ENCODE measurements around the gene PDZD2. TPM values are rescaled to one million over a fixed set of nuclear protein-coding genes. Genes with fewer than 3 reads are reported as not detected.

PDZD2 gene
- total RNA-seq, 1 experiment from 2014 or later = not detected

DNA sequence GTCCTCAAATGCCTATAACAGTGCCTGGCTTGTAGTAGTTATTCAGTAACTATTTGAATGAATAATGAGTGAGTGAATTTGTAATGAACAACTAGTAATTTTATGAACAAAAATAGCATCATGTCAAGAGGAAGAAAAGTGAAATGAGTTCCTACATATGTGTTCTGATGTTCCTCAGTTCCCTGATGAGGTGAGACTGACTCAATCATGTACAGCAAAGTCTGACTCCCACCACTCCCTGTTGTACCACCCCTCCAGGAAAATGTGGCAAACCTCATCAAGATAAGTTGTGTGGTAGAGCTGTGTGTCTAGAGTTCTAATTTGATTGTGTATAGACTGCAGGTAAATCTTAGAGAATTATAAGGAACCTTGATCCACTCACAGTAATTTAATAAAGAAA is 333.6 kb downstream of the PDZD2 start:
- DNase-seq (ENCODE audit: low spot score) = no peak

DNA sequence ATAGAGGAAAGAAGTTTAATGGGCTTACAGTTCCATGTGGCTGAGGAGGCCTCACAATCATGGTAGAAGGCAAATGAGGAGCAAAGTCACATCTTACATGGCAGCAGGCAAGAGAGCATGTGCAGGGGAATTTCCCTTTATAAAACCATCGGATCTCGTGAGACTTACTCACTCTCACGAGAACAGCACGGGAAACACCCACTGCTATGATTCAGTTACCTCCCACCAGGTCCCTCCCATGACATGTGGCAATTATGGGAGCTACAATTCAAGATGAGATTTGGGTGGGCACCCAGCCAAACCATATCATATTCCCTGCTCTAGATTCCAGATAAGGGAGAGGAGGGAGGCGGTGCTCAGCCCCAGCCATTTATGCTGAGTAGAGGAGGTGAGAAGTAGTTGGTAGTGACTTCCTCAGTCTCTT is 336.3 kb downstream of the PDZD2 start:
- DNase-seq (ENCODE audit: low spot score) = peak; percentile 11

DNA sequence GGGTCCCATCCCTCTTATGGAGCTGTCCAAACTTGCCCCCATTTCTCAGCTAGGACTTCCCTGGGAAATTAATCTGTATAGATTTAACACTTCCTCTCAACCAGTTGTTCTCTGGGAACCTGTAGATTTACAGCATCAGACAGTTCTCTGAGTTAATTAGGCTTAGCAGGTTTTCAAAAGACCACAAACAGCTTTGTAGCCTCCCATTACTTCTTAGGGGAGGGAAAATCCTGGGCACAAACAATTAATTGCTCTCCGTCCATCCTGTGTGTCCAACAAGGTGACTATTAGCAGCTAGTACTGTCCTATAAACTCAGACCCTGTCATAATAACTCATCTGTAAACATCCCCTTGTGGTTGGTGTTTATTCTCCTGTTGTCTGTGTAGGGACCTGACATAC is 337.2 kb downstream of the PDZD2 start:
- DNase-seq (ENCODE audit: low spot score) = no peak

DNA sequence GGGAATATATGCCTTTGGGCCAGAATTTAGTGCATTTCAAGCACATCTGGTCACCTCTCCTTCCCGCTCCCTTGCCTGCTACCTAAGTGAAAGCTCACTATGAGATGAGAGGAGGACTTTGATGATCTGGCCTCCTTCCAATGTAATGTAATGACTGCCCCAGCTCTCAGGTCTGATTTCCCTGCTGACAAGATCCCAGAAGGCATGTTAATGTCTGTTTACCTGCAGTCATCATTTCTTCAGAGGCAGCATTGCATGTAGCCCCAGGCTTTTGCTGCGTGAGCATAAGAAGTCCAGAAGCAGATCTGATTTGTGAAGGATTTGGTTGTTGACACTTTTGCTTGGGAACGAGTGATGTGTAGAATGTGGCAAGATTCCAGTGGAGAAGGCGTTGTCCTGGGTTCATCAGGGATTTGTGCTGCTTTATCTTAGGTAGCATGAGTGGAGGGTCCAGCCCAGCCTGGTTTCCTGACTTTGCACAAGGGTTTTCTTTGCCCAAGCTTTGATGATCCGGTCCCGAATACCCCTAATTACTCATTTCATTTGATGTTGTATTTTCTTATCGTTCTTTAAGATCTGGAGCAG is 342.5 kb downstream of the PDZD2 start:
- no peak for DNase-seq (ENCODE audit: low spot score)

DNA sequence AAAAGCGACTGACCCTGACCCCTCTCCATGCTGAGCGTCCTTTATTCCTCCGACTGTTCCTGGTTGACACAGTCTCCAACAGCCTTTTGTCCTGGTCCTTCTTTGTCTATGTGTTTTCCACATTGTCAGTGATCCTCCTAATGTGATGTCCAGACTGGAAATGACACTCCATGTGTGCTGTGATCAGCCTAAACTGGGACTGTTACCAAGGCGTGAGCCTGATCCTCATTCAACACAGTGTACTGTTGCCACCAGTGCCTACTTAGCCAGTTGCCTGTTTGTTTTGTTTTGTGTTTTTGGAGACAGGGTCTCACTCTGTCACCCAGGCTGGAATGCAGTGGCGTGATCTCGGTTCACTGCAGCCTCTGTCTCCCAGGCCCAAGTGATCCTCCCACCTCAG is 343.1 kb downstream of the PDZD2 start:
- no peak for DNase-seq (ENCODE audit: low spot score)

DNA sequence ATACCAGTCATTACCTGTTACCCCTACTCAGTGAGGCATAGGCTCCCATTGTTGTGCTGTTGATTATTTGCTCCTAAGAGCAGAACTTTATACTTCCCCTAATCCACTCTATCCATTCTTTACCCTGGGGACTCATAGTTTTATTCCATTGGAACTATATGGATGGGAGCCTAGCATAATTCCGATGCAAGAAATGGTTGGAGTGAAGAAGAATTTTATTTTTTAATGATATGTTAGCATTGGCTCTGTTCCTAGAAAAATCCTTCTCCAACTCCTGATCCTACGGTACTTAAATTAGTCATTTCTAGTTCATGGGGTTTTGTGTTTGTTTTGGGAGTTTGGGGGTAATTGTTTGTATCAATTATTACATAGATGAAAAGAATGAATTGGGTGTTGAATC is 343.7 kb downstream of the PDZD2 start:
- DNase-seq (ENCODE audit: low spot score) = no peak

DNA sequence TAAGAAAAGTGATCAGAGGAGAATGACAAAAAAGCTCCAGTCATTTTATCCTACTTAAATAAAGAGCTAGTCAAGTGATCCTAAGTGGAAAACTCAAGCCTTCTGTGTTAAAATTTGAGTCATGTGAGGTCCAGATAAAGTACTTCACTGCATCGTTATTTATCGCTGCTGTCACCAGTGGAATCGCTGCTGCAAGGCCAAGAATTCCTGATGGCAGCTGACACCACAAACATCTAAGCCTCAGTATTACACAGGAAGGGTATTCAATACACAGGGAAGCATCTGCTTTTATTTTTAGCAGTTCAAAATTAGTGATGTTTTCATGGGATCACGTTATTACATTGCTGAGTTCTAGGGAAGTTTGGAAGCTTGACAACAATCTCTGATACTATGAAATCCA is 344.9 kb downstream of the PDZD2 start:
- DNase-seq (ENCODE audit: low spot score) = no peak

DNA sequence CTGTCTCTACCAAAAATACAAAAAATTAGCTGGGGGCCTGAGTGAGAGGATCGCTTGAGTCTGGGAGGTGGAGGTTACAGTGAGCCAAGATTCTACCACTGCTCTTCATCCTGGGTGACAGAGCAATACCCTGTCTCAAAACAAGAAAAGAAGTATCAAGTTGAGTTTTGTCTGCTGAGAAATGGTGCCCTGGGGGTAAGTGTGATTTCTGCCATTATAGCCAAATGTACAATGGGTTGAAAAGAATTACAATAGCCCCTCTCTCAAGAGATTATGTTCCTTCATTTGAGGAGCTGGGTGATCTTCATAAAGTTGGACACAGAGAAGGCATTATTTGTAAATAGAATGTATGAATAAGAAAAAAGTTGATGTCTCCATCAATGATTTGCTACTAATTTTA is 345.8 kb downstream of the PDZD2 start:
- no peak for DNase-seq (ENCODE audit: low spot score)

DNA sequence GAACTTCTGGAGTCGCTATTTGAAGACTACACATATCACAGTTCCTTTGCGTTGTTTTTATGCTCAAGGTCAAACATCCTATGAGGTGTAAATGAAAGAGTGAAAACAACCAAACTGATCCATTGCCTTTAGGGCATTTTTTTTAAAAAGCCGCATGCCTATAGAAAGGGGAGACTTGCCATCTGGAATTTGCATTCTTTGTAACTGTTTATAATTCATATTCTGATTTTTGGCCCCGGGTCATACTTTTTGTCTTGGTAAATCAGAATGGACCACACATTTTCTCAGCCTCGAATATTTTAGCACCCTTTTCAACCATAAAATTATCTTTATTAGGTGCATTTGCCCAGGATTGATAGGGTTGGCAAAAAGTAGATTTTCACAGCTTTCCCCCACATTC is 347.2 kb downstream of the PDZD2 start:
- no peak for DNase-seq (ENCODE audit: low spot score)

DNA sequence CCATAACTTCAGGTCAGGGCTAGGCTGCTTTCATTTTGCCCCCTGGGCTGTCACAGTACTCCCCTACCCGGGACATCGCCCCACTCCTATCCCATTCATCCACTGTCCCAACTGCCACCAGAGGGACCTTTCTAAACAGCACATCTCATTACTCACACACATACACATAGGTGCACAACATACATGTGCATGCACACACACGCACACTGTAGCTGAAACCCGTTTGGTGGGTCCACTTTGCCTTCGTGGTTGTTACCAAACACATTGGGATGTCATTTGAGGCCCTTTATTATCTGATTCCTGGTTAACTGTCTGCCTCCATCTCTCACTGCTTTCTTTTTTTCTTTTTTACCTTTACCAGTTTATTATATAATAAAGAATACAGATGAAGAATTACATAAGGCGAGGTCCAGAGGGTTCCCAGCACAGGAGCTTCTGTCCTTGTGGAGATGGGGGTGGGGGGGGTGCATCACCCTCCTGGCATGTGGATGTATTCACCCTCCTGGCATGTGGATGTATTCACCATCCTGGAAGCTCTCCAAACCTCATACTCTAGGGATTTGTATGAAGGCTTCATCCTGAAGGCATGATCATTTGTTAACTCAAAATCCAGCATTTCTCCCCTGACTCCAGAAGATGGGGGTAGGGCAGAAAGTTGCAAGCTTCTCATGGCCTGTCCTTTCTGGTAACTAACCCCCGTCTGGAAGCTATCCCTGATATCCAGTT is 349.2 kb downstream of the PDZD2 start:
- no peak for DNase-seq (ENCODE audit: low spot score)

DNA sequence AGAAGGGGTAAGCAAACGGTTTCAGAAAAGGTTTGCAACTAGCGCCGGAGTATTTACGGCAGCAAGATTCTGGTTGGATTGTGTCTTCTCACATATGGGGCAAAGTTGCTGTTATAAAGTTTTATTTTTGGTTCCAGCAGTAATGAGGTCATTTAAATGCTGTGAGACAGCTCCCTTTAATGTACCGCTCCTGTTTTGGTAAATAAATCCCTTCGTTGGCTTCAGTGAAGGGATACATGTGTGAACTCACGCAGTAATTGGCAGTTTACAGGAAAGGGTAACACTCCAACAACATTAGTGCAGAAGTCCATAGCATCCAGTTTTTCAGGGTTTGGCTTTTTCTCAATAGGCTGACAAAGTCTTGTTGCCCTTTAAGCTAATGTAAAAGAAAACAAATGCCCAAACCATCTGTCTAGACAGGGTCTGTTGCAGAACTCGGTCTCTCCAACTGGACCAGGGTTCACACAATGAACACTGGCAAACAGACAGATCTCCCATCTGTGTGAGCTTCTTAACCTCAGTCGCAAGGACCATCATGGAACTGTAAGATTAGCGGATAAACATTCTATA is 351.2 kb downstream of the PDZD2 start:
- DNase-seq (ENCODE audit: low spot score) = no peak

DNA sequence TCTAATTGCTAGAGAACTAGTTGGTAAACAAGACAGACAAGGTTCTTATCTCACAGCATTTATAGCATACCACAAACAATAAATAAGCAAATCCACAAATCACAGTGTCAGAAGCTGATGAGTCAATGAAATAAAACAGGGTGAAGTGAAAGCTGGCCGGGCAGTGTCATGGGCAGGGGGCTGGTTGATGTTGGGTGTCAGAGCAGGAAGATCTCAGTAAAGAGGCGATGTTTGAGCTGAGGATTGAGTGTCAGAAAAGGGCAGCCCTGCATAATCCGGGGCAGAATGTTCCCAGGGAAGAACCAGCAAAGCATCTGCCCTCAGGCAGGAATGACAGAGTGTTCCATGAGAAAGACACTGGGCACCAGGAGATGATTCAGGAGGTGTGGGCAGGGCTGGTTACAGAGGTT is 351.8 kb downstream of the PDZD2 start:
- DNase-seq (ENCODE audit: low spot score) = no peak

DNA sequence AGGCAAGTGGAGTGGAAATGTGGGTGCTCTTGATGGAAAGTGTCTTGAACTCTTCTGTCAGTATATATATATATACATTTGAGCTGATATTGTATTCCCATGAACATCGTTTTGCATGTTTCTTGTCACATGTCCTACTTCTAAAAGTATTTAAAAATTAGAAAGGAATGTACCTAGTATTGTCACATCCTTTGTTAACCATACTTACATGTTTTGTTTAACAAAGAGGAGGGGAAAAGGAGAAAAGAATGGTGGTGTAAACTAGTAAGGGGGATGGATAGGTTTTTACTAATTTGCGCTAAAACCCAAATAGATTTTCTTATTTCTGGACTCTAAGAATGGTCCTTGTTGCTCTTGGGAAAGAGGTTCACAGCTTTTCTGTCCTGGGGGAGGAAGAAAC is 353.4 kb downstream of the PDZD2 start:
- DNase-seq (ENCODE audit: low spot score) = no peak

DNA sequence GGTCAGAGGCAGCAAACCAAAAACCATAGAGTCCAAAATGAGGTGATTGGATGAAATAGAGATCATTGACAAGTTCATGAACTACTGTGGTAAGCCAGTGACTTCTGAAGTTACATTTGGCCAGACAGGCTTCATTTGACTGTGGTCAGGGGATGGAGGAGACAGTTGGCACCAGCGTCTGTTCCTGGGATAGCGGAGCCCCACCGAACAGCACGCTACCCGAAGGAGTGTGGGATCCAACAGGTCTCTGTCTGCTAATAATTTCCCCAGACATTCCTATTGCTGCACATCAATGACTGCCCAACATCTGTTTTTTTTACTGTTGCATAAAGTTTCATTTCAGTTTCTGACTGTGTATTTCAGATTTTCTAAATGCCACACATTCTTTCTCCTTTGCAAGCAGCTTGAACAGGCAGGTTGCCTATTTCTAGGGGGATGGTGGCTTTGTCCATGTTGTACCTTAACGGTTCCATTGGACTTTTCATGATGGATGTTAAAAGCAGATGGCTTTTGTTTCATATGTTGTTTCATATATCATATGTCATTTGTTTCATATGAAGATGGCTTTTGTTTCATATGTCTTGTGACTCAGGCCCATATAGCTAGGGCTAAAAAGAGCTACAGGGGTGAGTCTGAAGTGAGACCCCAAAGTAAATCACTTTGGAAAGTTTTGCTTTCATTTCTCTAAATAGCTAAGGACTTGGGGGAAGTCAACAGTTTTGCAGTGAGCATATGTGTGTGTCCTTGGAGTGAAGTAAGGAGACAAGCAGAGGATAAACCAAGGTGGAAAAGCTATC is 354.4 kb downstream of the PDZD2 start:
- no peak for DNase-seq (ENCODE audit: low spot score)

DNA sequence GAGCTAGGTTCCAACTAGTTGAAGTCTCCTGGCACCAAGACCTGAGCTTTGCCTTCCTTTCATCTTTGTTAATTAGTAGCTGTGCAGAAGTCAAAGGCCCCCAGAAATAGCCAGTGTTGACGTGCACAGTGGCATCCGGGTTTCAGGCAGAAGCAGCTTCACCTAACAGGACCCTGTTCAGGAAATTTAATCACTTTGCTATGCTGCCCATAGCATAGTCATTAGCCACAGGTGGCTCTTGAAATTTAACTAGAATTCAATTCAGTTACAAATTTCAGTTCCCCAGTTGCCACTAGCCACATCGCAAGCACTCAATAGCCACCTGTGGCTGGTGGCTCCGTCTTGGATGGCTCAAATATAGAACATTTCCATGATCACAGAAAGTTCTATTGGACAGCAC is 356.1 kb downstream of the PDZD2 start:
- DNase-seq (ENCODE audit: low spot score) = no peak

DNA sequence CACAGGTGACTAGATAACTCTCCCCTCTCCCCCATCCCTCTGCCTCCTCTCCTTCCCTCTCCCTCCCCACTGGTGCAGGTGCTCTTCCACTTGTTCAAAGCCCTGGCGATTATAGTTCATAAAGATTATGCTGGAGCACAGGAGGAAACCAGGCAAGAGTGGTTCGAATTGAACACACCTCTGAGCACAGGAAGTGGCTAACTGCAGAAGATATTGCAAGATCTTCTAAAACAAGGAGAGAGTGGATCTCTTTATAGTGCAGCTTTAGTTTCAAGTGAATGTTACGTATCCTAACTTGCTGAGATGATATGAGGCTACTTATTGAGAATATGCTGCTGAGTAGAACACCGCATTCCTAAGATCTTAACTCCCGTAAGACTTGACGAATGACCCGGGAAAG is 356.8 kb downstream of the PDZD2 start:
- no peak for DNase-seq (ENCODE audit: low spot score)

DNA sequence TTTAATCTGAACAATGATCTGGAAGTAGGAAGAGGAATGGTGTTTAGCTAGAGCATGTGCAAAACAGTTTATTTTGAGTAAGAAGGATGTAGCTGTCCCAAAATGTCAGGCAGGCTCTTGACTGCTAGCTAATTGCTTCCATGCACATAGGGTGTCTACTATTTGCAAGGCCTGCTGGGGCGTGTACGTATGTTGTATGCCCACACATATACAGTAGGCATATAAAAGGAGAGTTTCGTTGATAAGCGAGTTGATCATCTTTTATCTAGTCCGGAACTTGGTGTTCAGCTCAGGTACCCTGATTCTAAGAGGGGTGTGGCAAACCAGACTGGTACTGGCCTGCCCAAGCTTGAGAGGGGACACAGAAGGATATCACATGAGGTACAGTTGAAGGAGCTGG is 358.0 kb downstream of the PDZD2 start:
- no peak for DNase-seq (ENCODE audit: low spot score)

DNA sequence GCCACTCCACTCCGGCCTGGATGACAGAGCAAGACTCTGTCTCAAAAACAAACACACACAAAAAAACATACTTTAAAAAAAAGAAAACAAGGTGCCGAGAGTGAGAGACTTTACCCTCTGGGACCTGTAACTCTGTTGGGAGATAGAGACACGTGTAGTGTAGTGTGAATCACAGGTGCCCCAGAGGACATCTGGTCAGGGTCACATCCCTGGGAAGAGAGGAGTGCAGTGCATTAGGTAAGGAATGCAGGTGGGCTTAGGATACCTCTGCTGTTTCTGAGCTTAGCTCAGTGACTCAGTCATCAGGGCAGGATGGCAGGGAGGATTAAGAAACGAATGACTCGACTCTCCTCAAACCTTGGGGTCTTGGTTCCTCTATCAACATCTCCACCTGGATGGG is 360.5 kb downstream of the PDZD2 start:
- DNase-seq (ENCODE audit: low spot score) = no peak

DNA sequence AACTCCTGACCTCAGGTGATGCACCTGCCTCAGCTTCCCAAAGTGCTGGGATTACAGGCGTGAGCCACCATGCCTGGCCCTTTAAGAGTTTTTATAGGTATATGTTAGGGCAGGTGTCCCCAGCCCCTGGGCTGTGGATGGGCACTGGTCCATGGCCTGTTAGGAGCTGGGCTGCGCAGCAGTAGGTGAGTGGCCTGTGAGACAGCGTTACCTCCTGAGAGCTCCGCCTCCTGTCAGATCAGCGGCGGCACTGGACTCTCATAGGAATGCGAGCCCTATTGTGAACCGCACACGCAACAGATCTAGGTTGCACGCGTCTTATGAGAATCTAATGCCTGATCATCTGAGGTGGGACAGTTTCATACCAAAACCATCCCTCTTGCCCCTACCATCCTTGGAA is 361.8 kb downstream of the PDZD2 start:
- DNase-seq (ENCODE audit: low spot score) = no peak

DNA sequence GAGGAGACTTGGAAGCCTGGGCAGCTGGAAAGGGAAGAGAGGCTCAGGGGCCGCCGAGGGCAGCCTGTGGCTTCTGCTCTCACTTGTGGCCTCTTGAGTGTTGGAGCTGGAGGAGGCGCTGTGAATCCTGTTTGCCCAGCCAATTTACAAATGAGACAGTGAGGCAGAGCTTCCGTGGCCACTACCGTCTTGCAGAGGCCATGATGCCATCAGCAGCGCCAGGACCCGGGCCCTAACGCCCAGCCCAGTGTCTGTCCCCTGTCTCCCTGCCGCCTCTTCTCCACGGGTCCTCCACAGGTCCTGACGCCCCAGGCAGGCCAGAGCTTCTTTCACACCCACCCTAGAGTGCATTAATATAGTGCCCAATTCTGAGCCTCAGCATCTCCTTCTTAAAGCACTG is 362.4 kb downstream of the PDZD2 start:
- no peak for DNase-seq (ENCODE audit: low spot score)

DNA sequence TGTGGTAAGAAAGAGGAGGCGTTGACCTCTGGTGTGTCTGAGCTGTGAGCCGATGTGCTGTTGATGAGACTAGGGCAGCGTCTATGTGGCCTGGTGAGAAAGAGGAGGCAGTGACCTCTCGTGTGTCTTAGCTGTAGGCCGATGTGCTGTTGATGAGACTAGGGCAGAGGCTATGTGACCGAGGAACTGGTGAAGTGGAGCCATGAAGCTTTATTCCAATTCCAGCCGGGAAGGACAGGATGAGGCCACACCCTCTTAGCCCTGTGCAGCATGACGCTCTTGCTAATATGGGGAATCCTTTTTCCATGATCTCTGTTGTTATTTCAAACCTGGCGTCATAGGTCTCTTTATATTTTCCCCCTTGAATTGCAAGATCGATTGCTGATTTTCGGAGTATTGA is 362.8 kb downstream of the PDZD2 start:
- no peak for DNase-seq (ENCODE audit: low spot score)

DNA sequence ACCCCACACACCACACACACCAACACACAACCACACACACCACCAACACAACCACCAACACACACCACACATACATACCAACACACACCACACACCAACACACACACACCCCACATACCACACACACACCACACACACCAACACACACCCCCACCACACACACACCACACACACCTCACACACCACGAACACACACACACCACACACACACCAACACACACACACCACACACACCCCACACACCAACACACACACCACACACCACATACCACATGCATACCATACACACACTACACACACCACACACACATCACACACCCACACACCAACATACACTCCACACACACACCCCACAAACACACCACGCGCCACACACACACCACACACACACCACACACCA is 363.8 kb downstream of the PDZD2 start:
- DNase-seq (ENCODE audit: low spot score) = no peak

DNA sequence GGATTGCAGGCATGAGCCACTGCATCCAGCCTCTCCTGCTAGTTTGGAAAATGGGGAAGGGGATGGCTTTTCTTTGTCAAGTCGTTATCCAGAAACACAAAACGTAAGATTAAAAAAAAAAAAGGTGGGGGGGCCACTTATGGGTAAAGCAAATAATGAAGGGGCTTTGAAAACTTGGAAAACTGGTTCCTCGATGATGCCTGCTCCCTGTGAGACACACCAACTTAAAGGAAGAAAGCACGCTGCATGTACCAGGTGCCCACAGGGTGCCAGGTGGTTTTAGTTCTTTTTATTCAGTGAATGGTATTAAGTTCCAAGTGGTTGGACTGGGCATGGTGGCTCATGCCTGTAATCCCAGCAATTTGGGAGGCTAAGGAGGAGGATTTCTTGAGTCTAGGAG is 365.1 kb downstream of the PDZD2 start:
- no peak for DNase-seq (ENCODE audit: low spot score)
